Osteocyte (in vitro differentiated cells): ENCODE results near the gene BMP8B. TPM values are rescaled to one million over a fixed set of nuclear protein-coding genes. Genes with fewer than 3 reads are reported as not detected.

Source experiments
- DNase-seq: peaks from one replicate; pipeline ENCODE4 v3.0.0; 2021; ENCODE audit warnings: mixed read lengths; ENCODE audit not compliant: unreplicated experiment; ENCODE audit errors: extremely low spot score
- H3K27ac Mint-ChIP-seq: one replicate; pipeline ENCODE4 v1.8.0; 2021; ENCODE audit warnings: mild to moderate bottlenecking, mixed read lengths; ENCODE audit not compliant: unreplicated experiment
- H3K27me3 Mint-ChIP-seq: one replicate; pipeline ENCODE4 v1.8.0; 2021; ENCODE audit warnings: mixed read lengths; ENCODE audit not compliant: unreplicated experiment
- H3K36me3 Mint-ChIP-seq: one replicate; pipeline ENCODE4 v1.8.0; 2021; ENCODE audit warnings: mixed read lengths; ENCODE audit not compliant: unreplicated experiment
- H3K4me1 Mint-ChIP-seq: one replicate; pipeline ENCODE4 v1.8.0; 2021; ENCODE audit warnings: mixed read lengths; ENCODE audit not compliant: unreplicated experiment
- H3K4me3 Mint-ChIP-seq: one replicate; pipeline ENCODE4 v1.8.0; 2021; ENCODE audit warnings: mild to moderate bottlenecking, moderate library complexity, mixed read lengths; ENCODE audit not compliant: unreplicated experiment
- H3K9me3 Mint-ChIP-seq: one replicate; pipeline ENCODE4 v1.8.0; 2021; ENCODE audit warnings: mixed read lengths; ENCODE audit not compliant: unreplicated experiment
- total RNA-seq: library from RNA; stranded (reverse); gene quantifications from 2 replicates; pipeline ENCODE4 v1.2.1, GENCODE V29; 2021
- TF ChIP-seq, protein P1 (sequence below): fragments of 200-600 bp; sonication (generic); IDR thresholded peaks from 2 replicates; pipeline ENCODE4 v1.5.0; 2021; ENCODE audit warnings: antibody characterized with exemption, mild to moderate bottlenecking, moderate library complexity

Gene BMP8B
- total RNA-seq, 1 donor from 2014 or later, result 0.08 TPM

DNA sequence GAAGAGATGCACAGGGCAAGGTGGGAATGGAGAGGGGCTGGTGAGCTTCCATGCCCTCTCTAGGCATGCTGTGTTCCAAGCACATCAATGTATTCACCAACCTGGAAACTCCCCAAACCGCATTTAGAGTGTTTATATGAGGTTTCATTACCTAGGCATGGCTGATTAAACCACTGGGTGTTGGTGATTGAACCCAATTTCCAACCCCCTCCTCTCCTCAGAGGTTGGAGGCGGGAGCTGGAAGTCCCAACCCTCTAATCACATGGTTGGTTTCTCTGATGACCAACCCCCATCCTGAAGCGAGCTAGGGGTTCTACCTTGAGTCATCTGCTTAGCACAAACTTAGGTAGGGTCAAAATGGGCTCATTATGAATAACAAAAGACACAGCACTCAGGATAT, 52.9 kb downstream of the BMP8B start:
- TF ChIP-seq, protein P1, sequence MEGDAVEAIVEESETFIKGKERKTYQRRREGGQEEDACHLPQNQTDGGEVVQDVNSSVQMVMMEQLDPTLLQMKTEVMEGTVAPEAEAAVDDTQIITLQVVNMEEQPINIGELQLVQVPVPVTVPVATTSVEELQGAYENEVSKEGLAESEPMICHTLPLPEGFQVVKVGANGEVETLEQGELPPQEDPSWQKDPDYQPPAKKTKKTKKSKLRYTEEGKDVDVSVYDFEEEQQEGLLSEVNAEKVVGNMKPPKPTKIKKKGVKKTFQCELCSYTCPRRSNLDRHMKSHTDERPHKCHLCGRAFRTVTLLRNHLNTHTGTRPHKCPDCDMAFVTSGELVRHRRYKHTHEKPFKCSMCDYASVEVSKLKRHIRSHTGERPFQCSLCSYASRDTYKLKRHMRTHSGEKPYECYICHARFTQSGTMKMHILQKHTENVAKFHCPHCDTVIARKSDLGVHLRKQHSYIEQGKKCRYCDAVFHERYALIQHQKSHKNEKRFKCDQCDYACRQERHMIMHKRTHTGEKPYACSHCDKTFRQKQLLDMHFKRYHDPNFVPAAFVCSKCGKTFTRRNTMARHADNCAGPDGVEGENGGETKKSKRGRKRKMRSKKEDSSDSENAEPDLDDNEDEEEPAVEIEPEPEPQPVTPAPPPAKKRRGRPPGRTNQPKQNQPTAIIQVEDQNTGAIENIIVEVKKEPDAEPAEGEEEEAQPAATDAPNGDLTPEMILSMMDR, result no peak
- Mint-ChIP-seq H3K4me1 (peaks cover 19% of the 10 kb centered on the region), H3K27ac (no peak overlapping the region), H3K9me3 (no peaks in the 10 kb centered on the region), H3K27me3 (peaks cover 38% of the 10 kb centered on the region), H3K4me3 (no peak overlapping the region), H3K36me3 (peaks cover 3% of the 10 kb centered on the region)
- DNase-seq, result no peak

DNA sequence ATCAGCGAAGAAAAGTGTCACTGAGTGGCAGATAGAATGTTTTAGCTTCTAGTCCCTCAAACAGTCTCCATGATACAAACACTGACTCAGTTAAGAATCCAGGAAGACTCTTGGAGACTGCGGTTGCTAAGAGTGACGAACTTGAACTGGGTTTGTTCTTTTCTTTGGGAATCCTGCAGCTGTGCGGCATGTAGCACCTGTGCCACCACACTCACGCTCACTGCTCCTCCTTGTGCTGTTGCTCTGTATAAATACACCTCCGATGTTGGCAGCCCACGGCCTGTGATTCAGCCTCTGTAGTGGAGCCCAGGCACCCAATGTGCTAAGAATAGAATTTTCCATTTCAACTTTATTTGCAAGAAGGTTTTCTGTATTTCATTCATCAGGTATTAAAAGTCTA, 55.5 kb downstream of the BMP8B start:
- no peak for DNase-seq
- no peak overlapping the region for H3K27ac Mint-ChIP-seq
- no peaks in the 10 kb centered on the region for H3K9me3 Mint-ChIP-seq
- no peaks in the 10 kb centered on the region for H3K36me3 Mint-ChIP-seq
- no peak overlapping the region for H3K4me3 Mint-ChIP-seq
- H3K4me1 Mint-ChIP-seq, result no peaks in the 10 kb centered on the region
- H3K27me3 Mint-ChIP-seq, result peaks cover 62% of the 10 kb centered on the region
- TF ChIP-seq, protein P1, result no peak

DNA sequence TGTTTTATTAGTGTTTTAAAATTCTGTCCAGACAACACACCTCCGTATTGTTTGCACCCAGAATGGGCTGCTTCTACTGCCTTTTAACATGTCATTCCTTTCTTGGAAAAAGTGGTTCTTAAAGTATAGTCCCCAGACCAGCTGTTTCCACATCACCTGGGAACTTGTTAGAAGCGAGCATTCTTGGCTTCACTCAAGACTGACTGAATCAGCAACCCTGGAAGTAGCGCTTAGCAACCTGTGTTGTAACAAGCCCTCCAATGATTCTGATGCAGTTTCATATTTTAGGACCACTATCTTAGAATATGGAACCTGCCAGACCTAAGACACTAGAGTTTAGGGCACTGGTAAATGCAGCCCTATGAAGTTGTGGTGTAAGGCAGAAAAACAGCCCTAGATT, 55.9 kb downstream of the BMP8B start:
- DNase-seq, result no peak

DNA sequence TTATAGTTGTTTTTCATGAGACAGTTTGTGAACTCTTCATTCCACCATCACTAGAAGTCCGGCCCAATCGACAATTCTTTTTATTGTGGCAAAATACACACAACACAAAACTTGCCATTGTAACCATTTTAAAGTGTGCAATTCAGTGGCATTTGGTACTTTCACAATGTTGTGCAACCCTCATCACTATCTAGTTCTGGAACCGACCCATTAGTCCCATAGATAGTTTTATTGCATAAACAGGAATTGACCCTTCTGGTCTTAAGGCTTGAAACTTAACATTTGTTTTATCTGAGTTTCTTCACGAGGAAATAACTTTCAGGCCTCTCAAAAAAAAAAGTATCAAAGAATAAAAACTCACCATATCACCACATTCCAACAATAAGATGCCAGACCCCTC, 58.8 kb downstream of the BMP8B start:
- no peaks in the 10 kb centered on the region for H3K4me1 Mint-ChIP-seq
- H3K27me3 Mint-ChIP-seq, result peaks cover 77% of the 10 kb centered on the region
- peaks cover 2% of the 10 kb centered on the region for H3K36me3 Mint-ChIP-seq
- no peak overlapping the region for H3K27ac Mint-ChIP-seq
- no peak overlapping the region for H3K4me3 Mint-ChIP-seq
- H3K9me3 Mint-ChIP-seq, result no peaks in the 10 kb centered on the region
- DNase-seq, result no peak
- TF ChIP-seq, protein P1, result no peak

More for the DNA sequence above, 55.9 kb downstream of the BMP8B start:
- TF ChIP-seq, protein P1, result no peak
- no peak overlapping the region for H3K27ac Mint-ChIP-seq
- no peaks in the 10 kb centered on the region for H3K36me3 Mint-ChIP-seq
- H3K4me3 Mint-ChIP-seq, result no peak overlapping the region
- peaks cover 66% of the 10 kb centered on the region for H3K27me3 Mint-ChIP-seq
- H3K9me3 Mint-ChIP-seq, result no peaks in the 10 kb centered on the region
- no peaks in the 10 kb centered on the region for H3K4me1 Mint-ChIP-seq

DNA sequence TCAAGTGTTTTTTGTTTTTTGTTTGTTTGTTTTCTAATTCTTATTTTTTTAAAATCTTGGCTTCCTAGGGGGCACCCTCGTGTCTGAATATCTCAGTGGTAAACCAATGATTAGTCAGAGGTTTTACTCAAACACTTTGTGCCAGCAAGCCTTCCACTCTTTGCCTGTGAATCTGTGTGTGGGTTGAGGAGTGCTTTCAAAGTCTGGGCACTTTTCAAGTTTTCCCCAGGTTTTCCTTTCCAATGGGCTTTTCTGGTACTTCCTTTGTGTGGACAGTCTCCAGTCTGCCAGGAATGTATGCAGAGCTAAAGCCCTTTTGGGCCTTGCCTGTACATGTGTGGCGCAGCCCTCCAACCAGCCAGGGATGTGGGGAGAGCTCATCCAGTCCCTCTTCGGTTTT, 59.6 kb downstream of the BMP8B start:
- Mint-ChIP-seq H3K36me3 (peaks cover 2% of the 10 kb centered on the region), H3K27me3 (peaks cover 81% of the 10 kb centered on the region), H3K4me1 (no peaks in the 10 kb centered on the region), H3K9me3 (no peaks in the 10 kb centered on the region), H3K4me3 (no peak overlapping the region), H3K27ac (no peak overlapping the region)
- TF ChIP-seq, protein P1, result no peak
- no peak for DNase-seq
